Upper lobe of left lung (tissue), 4 donors: Measurements from ENCODE around the gene IDUA.

Experiments used
- CTCF ChIP-seq, 6 experiments: fragments of 450-650 bp in 4 of 6; fragments of 200-600 bp in 2 of 6; sonication (generic) in 2 of 6; IDR thresholded peaks; one replicate each; pipeline ENCODE4 v1.5.1; 2016 to 2019; ENCODE audit warnings: antibody characterized with exemption in 6 of 6
- EP300 ChIP-seq, 4 donors: sonication (generic); formaldehyde crosslinking; IDR thresholded peaks; one replicate each; pipeline ENCODE4 v1.5.1; 2017; ENCODE audit warnings: antibody characterized with exemption in 4 of 4, control low read depth in 2 of 4
- POLR2A ChIP-seq, 4 donors: fragments of 450-650 bp; IDR thresholded peaks; one replicate each; pipeline ENCODE4 v1.5.1; 2016 to 2017; ENCODE audit warnings: antibody characterized with exemption in 4 of 4, mild to moderate bottlenecking in 2 of 4
- POLR2AphosphoS5 ChIP-seq, 2 donors: sonication (generic); formaldehyde crosslinking; IDR thresholded peaks; one replicate each; pipeline ENCODE4 v1.5.1; 2017; ENCODE audit warnings: antibody characterized with exemption in 2 of 2

- TF ChIP-seq CTCF (IDR thresholded peaks at IDR 0.05) (no peak), POLR2A (IDR thresholded peaks at IDR 0.05) (no peak), POLR2AphosphoS5 (IDR thresholded peaks at IDR 0.05) (no peak), EP300 (IDR thresholded peaks at IDR 0.05) (no peak)
Measured at GRCh38 chr4:964346-965025, 22.4 kb upstream of the IDUA start.
